ENCODE data around the gene NEFH. TPM values are rescaled to one million over a fixed set of nuclear protein-coding genes. Genes with fewer than 3 reads are reported as not detected.

NEFH gene
- total RNA-seq, 1 donor from 2014 or later: 0.46 TPM

DNA sequence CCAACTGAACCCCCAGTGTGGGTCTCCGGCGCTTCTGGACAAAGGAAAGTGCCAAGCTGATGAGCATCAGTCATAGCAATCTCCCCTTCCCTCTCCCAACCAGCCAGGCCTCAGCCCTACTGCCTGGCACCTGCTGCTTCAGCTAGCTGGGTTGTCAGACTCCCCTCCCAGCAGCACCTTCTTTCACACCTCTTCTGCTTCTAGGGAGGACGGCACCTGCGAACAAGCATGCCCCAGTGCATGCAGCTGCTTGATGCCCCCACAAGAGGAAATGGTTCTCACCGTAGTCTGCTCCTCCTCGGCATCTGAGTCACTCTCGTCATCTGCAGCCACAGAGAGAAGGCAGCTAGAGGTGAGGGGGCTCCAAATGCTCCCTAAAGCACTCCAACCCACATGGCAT, 48.1 kb downstream of the NEFH start:
- peaks cover 100% of the 10 kb centered on the region for H3K36me3 ChIP-seq

DNA sequence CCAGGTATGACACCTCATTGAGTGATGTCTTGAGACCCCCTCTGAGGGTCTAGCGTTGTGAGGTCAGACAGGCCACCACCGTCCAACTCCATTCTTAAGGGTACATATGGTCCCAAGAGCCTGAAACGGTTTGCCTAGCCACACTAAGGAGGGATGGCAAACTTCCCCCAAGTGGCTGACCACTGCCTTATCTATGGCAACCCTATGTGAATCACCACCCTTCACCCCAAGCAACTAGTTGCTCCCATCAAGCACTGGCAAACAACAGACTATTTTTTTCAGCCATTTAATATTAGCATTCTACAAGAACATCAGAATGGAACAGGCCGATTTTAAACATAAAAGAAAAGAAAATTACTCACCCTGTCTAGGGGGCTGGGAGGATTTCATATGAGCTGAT, 50.7 kb downstream of the NEFH start:
- no peaks in the 10 kb centered on the region for H3K9me3 ChIP-seq
- no peak for ATAC-seq
- DNase-seq: no peak
- H3K4me3 ChIP-seq: no peak overlapping the region
- H3K27ac ChIP-seq: no peak overlapping the region
- no peak for TF ChIP-seq CTCF (IDR thresholded peaks at IDR 0.05)
- H3K4me1 ChIP-seq: no peaks in the 10 kb centered on the region
- H3K36me3 ChIP-seq: peaks cover 96% of the 10 kb centered on the region
- no peaks in the 10 kb centered on the region for H3K27me3 ChIP-seq
- intact Hi-C loops (cut with DNase I): no loop called here

More for the DNA sequence above, 48.1 kb downstream of the NEFH start:
- TF ChIP-seq CTCF (IDR thresholded peaks at IDR 0.05): no peak
- Histone ChIP-seq H3K9me3 (no peaks in the 10 kb centered on the region), H3K4me3 (no peak overlapping the region), H3K4me1 (no peaks in the 10 kb centered on the region), H3K27me3 (no peaks in the 10 kb centered on the region), H3K27ac (no peak overlapping the region)
- DNase-seq (no peak), ATAC-seq (no peak)
- intact Hi-C loops (cut with DNase I): no loop called here

DNA sequence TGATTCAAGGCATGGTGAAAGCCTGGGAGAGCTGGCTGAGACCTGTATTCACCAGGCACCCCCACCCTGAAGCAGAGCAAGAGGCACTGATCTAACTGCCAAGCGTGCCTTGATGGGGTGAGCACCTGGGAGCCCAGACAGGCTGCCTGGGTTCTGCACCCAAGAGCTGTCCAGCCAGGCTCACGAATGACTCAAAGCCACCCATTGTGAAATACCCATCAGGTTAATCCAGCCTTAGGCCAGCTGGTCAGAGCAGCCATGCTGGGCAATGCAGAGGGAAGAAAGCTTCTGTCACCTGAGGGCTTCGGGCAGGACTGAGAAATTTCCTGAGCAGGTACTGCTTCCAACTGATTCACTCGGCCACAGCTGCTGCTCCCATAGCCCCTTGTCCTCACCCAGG, 51.4 kb downstream of the NEFH start:
- Histone ChIP-seq H3K4me3 (no peak overlapping the region), H3K9me3 (no peaks in the 10 kb centered on the region), H3K27ac (no peak overlapping the region), H3K4me1 (no peaks in the 10 kb centered on the region), H3K36me3 (peaks cover 94% of the 10 kb centered on the region), H3K27me3 (no peaks in the 10 kb centered on the region)
- ATAC-seq: no peak
- intact Hi-C loops (cut with DNase I): no loop called here
- no peak for TF ChIP-seq CTCF (IDR thresholded peaks at IDR 0.05)
- DNase-seq: no peak

GRCh38 chr22:29536411-29536810, 56.4 kb downstream of the NEFH start:
- no peak for TF ChIP-seq CTCF (IDR thresholded peaks at IDR 0.05)
- no peak overlapping the region for H3K27ac ChIP-seq
- no peaks in the 10 kb centered on the region for H3K27me3 ChIP-seq
- DNase-seq (no peak), ATAC-seq (no peak)
- H3K36me3 ChIP-seq: peaks cover 94% of the 10 kb centered on the region
- H3K4me1 ChIP-seq: no peaks in the 10 kb centered on the region
- no peak overlapping the region for H3K4me3 ChIP-seq
- intact Hi-C loops (cut with DNase I): no loop called here
- H3K9me3 ChIP-seq: no peaks in the 10 kb centered on the region

DNA sequence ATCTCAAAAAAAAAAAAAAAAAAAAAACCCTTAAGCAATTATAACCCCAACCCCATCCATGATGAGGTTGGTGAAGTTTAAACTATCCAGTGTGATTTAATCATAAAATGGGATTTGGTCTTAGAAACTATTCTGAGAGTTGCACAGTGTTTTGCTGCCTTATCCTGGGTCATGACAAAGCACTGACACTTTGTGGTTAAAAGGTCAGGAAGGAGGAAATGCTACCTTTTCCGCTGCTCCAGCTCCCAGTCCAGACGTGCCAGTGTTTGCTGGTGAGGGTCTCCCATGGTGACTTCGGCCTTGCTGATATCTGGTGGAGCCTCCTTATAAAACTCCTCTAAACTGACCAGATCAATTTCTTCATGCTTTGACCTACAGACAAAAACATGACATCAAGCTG, 59.1 kb downstream of the NEFH start:
- H3K4me1 ChIP-seq: no peaks in the 10 kb centered on the region
- intact Hi-C loops (cut with DNase I): no loop called here
- no peak for ATAC-seq

More for the DNA sequence above, 59.1 kb downstream of the NEFH start:
- Histone ChIP-seq H3K36me3 (peaks cover 90% of the 10 kb centered on the region), H3K27ac (no peak overlapping the region), H3K27me3 (no peaks in the 10 kb centered on the region), H3K9me3 (no peaks in the 10 kb centered on the region), H3K4me3 (no peak overlapping the region)
- no peak for DNase-seq
- TF ChIP-seq CTCF (IDR thresholded peaks at IDR 0.05): no peak

Other genes starting within 250 kb of the NEFH start
- gene RHBDD3, start 212.2 kb upstream of the NEFH start, total RNA-seq: 19.0 TPM
- gene EWSR1, start 211.9 kb upstream of the NEFH start, total RNA-seq: 149 TPM
- gene GAS2L1, start 173.6 kb upstream of the NEFH start, total RNA-seq: 27.2 TPM
- 0.72 TPM for gene RASL10A, start 164.5 kb upstream of the NEFH start, total RNA-seq
- gene AP1B1, start 91.6 kb upstream of the NEFH start, total RNA-seq: 62.4 TPM
- not detected for gene RFPL1, start 41.6 kb upstream of the NEFH start, total RNA-seq
- 43.0 TPM for gene THOC5, start 73.5 kb downstream of the NEFH start, total RNA-seq
- 23.0 TPM for gene NIPSNAP1, start 100.9 kb downstream of the NEFH start, total RNA-seq
- 43.9 TPM for gene NF2, start 123.4 kb downstream of the NEFH start, total RNA-seq
- not detected for gene CABP7, start 239.8 kb downstream of the NEFH start, total RNA-seq

All from upper lobe of right lung (tissue), 1 donor.